Lower leg skin (tissue), 4 donors: ENCODE measurements around the gene VSTM2B. TPM values are rescaled to one million over a fixed set of nuclear protein-coding genes. Genes with fewer than 3 reads are reported as not detected.
A peak's percentile ranks its signal among the peaks of the same experiment; 100 is the strongest.

Experiments
- DNase-seq, 2 donors: peaks; one replicate each; pipeline ENCODE4 v3.0.0-alpha.2; 2019; ENCODE audit warnings: low spot score in 2 of 2
- H3K4me3 ChIP-seq: fragments of 200-600 bp; sonication (generic); 2 replicates; pipeline ENCODE4 v1.5.1; 2017; ENCODE audit warnings: mild to moderate bottlenecking, low read depth; ENCODE audit not compliant: poor library complexity, severe bottlenecking
- POLR2A ChIP-seq, 2 donors: fragments of 450-650 bp; IDR thresholded peaks; one replicate each; pipeline ENCODE4 v1.6.1; 2016 to 2017; ENCODE audit warnings: antibody characterized with exemption in 2 of 2, mild to moderate bottlenecking in 1 of 2, moderate library complexity in 1 of 2
- WGBS, 2 donors: methylation state at CpG; one replicate each; pipeline ENCODE4 v1.1.5; 2018; 5-methylcytosine and 5-hydroxymethylcytosine counted together
- intact Hi-C: fragments of 100-400 bp; cut with DNase I; formaldehyde crosslinking; loops from one replicate; pipeline ENCODE4 v1.15.0; 2023; ENCODE audit warnings: low total_unique reads
- total RNA-seq, 4 donors: library from RNA; depleted of rRNA; stranded (reverse); fragments of >200 nt; gene quantifications; one replicate each; pipeline ENCODE4 v1.1.0, GENCODE V29; 2016
- TF ChIP-seq, protein P1 (sequence below), 3 donors: fragments of 450-650 bp; IDR thresholded peaks; one replicate each; pipeline ENCODE4 v1.5.1; 2016; ENCODE audit warnings: antibody characterized with exemption in 3 of 3, mild to moderate bottlenecking in 3 of 3, moderate library complexity in 2 of 3

The VSTM2B gene
- total RNA-seq, 4 donors from 2014 or later: not detected

- intact Hi-C loops: no loop called here
- DNase-seq: no peak
- 0 to 1% methylated on average over 12 of the region's 12 CpGs for WGBS, 2 donors
- peak overlapping the region; percentile 85 for H3K4me3 ChIP-seq
- TF ChIP-seq, protein P1, sequence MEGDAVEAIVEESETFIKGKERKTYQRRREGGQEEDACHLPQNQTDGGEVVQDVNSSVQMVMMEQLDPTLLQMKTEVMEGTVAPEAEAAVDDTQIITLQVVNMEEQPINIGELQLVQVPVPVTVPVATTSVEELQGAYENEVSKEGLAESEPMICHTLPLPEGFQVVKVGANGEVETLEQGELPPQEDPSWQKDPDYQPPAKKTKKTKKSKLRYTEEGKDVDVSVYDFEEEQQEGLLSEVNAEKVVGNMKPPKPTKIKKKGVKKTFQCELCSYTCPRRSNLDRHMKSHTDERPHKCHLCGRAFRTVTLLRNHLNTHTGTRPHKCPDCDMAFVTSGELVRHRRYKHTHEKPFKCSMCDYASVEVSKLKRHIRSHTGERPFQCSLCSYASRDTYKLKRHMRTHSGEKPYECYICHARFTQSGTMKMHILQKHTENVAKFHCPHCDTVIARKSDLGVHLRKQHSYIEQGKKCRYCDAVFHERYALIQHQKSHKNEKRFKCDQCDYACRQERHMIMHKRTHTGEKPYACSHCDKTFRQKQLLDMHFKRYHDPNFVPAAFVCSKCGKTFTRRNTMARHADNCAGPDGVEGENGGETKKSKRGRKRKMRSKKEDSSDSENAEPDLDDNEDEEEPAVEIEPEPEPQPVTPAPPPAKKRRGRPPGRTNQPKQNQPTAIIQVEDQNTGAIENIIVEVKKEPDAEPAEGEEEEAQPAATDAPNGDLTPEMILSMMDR (IDR thresholded peaks at IDR 0.05): no peak
- TF ChIP-seq POLR2A (IDR thresholded peaks at IDR 0.05): no peak
Observed at GRCh38 chr19:29606420-29606747, 80.6 kb downstream of the VSTM2B start.

- DNase-seq: peak in 1 of 2 donors; percentile 68
- intact Hi-C loops: loop anchor here (5.0 kb wide), 1 partner anchor 108 kb away; the partner anchor contains the start of gene C19orf12
- 90 to 91% methylated on average over 11 of the region's 11 CpGs for WGBS, 2 donors
- no peak overlapping the region for H3K4me3 ChIP-seq
- TF ChIP-seq, protein P1 (IDR thresholded peaks at IDR 0.05): no peak
- no peak for TF ChIP-seq POLR2A (IDR thresholded peaks at IDR 0.05)
Observed at GRCh38 chr19:29609636-29610035, 83.8 kb downstream of the VSTM2B start.

GRCh38 chr19:29610213-29610573, 84.4 kb downstream of the VSTM2B start:
- no peak for TF ChIP-seq POLR2A (IDR thresholded peaks at IDR 0.05)
- TF ChIP-seq, protein P1 (IDR thresholded peaks at IDR 0.05): no peak
- intact Hi-C loops: loop anchor here (5.0 kb wide), 1 partner anchor 107 kb away; the partner anchor contains the start of gene C19orf12
- no peak for DNase-seq
- WGBS, 2 donors: 83 to 87% methylated on average over 22 of the region's 22 CpGs
- H3K4me3 ChIP-seq: no peak overlapping the region

- WGBS, 2 donors: 31 to 36% methylated on average over 18 to 19 of the region's 19 CpGs
- intact Hi-C loops: loop anchor here (5.0 kb wide), 1 partner anchor 107 kb away; the partner anchor contains the start of gene C19orf12
- H3K4me3 ChIP-seq: no peak overlapping the region
- DNase-seq: peak; percentile 79 to 95
- TF ChIP-seq, protein P1 (IDR thresholded peaks at IDR 0.05): peak in 1 of 3 donors; percentile 74
- TF ChIP-seq POLR2A (IDR thresholded peaks at IDR 0.05): no peak
Observed at GRCh38 chr19:29610574-29611271, 84.9 kb downstream of the VSTM2B start.

- WGBS, 2 donors: 91 to 95% methylated on average over 9 of the region's 9 CpGs
- DNase-seq: no peak
- intact Hi-C loops: loop anchor here (5.0 kb wide), 1 partner anchor 105 kb away; the partner anchor contains the start of gene C19orf12
- TF ChIP-seq, protein P1 (IDR thresholded peaks at IDR 0.05): no peak
- TF ChIP-seq POLR2A (IDR thresholded peaks at IDR 0.05): no peak
- H3K4me3 ChIP-seq: no peak overlapping the region
Observed at GRCh38 chr19:29612121-29612520, 86.3 kb downstream of the VSTM2B start.
